Thyroid gland (tissue), 4 donors: ENCODE data around the gene BRIX1. TPM values are rescaled to one million over a fixed set of nuclear protein-coding genes. Genes with fewer than 3 reads are reported as not detected.

Source experiments
- DNase-seq, 2 donors: peaks; one replicate each; pipeline ENCODE4 v3.0.0-alpha.2; 2019
- H3K27ac ChIP-seq, 3 donors: fragments of 200-600 bp; sonication (generic); 1 replicate in 2 of 3; 2 replicates in 1 of 3; pipeline ENCODE4 v1.5.1; 2016 to 2019; ENCODE audit warnings: mild to moderate bottlenecking in 1 of 3, moderate library complexity in 1 of 3
- H3K27me3 ChIP-seq: fragments of 200-600 bp; sonication (generic); one replicate; pipeline ENCODE4 v1.5.1; 2019
- H3K36me3 ChIP-seq, 2 donors: fragments of 200-600 bp; sonication (generic); one replicate each; pipeline ENCODE4 v1.5.1; 2016 to 2019
- H3K4me1 ChIP-seq, 2 donors: fragments of 200-600 bp; sonication (generic); one replicate each; pipeline ENCODE4 v1.5.1; 2017 to 2019
- H3K4me3 ChIP-seq, 3 donors: fragments of 200-600 bp; sonication (generic); replicated peaks in 1 of 3; 1 replicate in 2 of 3; 2 replicates in 1 of 3; pipeline ENCODE4 v1.5.1; 2016; ENCODE audit warnings: mild to moderate bottlenecking in 1 of 3
- H3K9me3 ChIP-seq: fragments of 200-600 bp; sonication (generic); one replicate; pipeline ENCODE4 v1.5.1; 2017
- POLR2A ChIP-seq, 2 donors: fragments of 450-650 bp; IDR thresholded peaks; one replicate each; pipeline ENCODE4 v1.6.1; 2017; ENCODE audit warnings: antibody characterized with exemption in 2 of 2, mild to moderate bottlenecking in 2 of 2, moderate library complexity in 1 of 2
- whole genome bisulfite sequencing, 2 donors: methylation state at CpG; one replicate each; pipeline ENCODE4 v1.1.5; 2017; 5-methylcytosine and 5-hydroxymethylcytosine counted together
- intact Hi-C: fragments of 100-400 bp; cut with DNase I; formaldehyde crosslinking; loops from one replicate; pipeline ENCODE4 v1.15.1; 2023
- total RNA-seq, 4 donors: library from RNA; depleted of rRNA; stranded (reverse); fragments of >200 nt; gene quantifications; one replicate each; pipeline ENCODE4 v1.2.3, GENCODE V29; 2016
- TF ChIP-seq, protein P1 (sequence below), 6 experiments: fragments of 200-600 bp in 3 of 6; fragments of 450-650 bp in 3 of 6; sonication (generic) in 3 of 6; IDR thresholded peaks; one replicate each; pipeline ENCODE4 v1.5.1; 2016 to 2019; ENCODE audit warnings: antibody characterized with exemption in 6 of 6, mild to moderate bottlenecking in 2 of 6, inconsistent platforms in 1 of 6, moderate library complexity in 1 of 6

Gene BRIX1
- total RNA-seq, 4 donors from 2014 or later = 16.2 to 24.5 (median 20.8) TPM

- intact Hi-C loops = no loop called here
- peak overlapping the region in 1 of 3 donors; percentile 67 for H3K4me3 ChIP-seq
- 72 to 76% methylated on average over 4 of the region's 4 CpGs for WGBS, 2 donors
- peak overlapping the region in 1 of 3 donors; percentile 92 for H3K27ac ChIP-seq
- peaks cover 2 to 7% of the 10 kb centered on the region in 2 donors for H3K36me3 ChIP-seq
- no peak for DNase-seq
- H3K27me3 ChIP-seq = no peaks in the 10 kb centered on the region
- H3K4me1 ChIP-seq = peaks cover 34 to 36% of the 10 kb centered on the region in 2 donors
- H3K9me3 ChIP-seq = no peaks in the 10 kb centered on the region
- no peak for TF ChIP-seq POLR2A (IDR thresholded peaks at IDR 0.05)
- TF ChIP-seq, protein P1, sequence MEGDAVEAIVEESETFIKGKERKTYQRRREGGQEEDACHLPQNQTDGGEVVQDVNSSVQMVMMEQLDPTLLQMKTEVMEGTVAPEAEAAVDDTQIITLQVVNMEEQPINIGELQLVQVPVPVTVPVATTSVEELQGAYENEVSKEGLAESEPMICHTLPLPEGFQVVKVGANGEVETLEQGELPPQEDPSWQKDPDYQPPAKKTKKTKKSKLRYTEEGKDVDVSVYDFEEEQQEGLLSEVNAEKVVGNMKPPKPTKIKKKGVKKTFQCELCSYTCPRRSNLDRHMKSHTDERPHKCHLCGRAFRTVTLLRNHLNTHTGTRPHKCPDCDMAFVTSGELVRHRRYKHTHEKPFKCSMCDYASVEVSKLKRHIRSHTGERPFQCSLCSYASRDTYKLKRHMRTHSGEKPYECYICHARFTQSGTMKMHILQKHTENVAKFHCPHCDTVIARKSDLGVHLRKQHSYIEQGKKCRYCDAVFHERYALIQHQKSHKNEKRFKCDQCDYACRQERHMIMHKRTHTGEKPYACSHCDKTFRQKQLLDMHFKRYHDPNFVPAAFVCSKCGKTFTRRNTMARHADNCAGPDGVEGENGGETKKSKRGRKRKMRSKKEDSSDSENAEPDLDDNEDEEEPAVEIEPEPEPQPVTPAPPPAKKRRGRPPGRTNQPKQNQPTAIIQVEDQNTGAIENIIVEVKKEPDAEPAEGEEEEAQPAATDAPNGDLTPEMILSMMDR (IDR thresholded peaks at IDR 0.05) = no peak
Observed at GRCh38 chr5:34930870-34931269, 15.4 kb downstream of the BRIX1 start.

DNA sequence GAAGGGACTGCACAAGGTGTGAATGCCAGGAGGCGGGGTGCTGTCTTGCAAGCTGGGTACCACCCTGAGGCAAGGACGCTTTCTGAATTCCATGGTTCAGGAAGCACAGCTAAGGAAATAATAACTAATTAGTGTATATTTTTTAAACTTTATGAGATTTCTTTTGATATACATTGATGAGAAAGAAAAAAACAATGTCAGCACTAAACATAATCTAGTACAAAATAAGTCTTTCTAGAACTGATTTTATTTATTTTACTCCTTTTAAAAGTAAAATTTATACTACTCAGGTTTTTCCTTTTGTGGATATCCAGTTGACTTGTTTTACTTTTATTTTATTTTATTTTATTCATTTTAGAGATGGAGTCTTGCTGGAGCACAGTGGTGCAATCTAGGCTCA, 17.4 kb downstream of the BRIX1 start:
- DNase-seq = no peak
- intact Hi-C loops = no loop called here

GRCh38 chr5:34941936-34942335, 26.4 kb downstream of the BRIX1 start:
- TF ChIP-seq POLR2A (IDR thresholded peaks at IDR 0.05) = no peak
- H3K27ac ChIP-seq = no peak overlapping the region
- H3K9me3 ChIP-seq = no peaks in the 10 kb centered on the region
- DNase-seq = no peak
- no peak overlapping the region for H3K4me3 ChIP-seq
- peaks cover 37 to 66% of the 10 kb centered on the region in 2 donors for H3K36me3 ChIP-seq
- H3K27me3 ChIP-seq = no peaks in the 10 kb centered on the region
- WGBS, 2 donors = 88 to 91% methylated on average over 3 of the region's 3 CpGs
- intact Hi-C loops = no loop called here
- no peaks in the 10 kb centered on the region for H3K4me1 ChIP-seq

More for the DNA sequence above, 17.4 kb downstream of the BRIX1 start:
- Histone ChIP-seq H3K4me1 (peaks cover 23 to 24% of the 10 kb centered on the region in 2 donors), H3K27me3 (no peaks in the 10 kb centered on the region), H3K36me3 (peaks cover 21 to 24% of the 10 kb centered on the region in 2 donors), H3K9me3 (no peaks in the 10 kb centered on the region), H3K27ac (no peak overlapping the region), H3K4me3 (no peak overlapping the region)
- WGBS, 2 donors = 89 to 93% methylated on average over 2 of the region's 2 CpGs
- TF ChIP-seq POLR2A (IDR thresholded peaks at IDR 0.05) = no peak
- TF ChIP-seq, protein P1 (IDR thresholded peaks at IDR 0.05) = no peak

GRCh38 chr5:34944044-34944443, 28.5 kb downstream of the BRIX1 start:
- 99 to 100% methylated on average over 2 of the region's 2 CpGs for WGBS, 2 donors
- no peak for DNase-seq
- no peaks in the 10 kb centered on the region for H3K9me3 ChIP-seq
- H3K36me3 ChIP-seq = peaks cover 24 to 50% of the 10 kb centered on the region in 2 donors
- no peaks in the 10 kb centered on the region for H3K4me1 ChIP-seq
- no peaks in the 10 kb centered on the region for H3K27me3 ChIP-seq
- TF ChIP-seq, protein P1 (IDR thresholded peaks at IDR 0.05) = no peak
- no peak for TF ChIP-seq POLR2A (IDR thresholded peaks at IDR 0.05)
- intact Hi-C loops = no loop called here
- H3K4me3 ChIP-seq = no peak overlapping the region
- H3K27ac ChIP-seq = no peak overlapping the region

GRCh38 chr5:34944460-34945047, 29.0 kb downstream of the BRIX1 start:
- H3K27me3 ChIP-seq = no peaks in the 10 kb centered on the region
- intact Hi-C loops = no loop called here
- 89 to 92% methylated on average over 11 of the region's 11 CpGs for WGBS, 2 donors
- DNase-seq = no peak
- H3K4me3 ChIP-seq = no peak overlapping the region
- no peak for TF ChIP-seq POLR2A (IDR thresholded peaks at IDR 0.05)
- TF ChIP-seq, protein P1 (IDR thresholded peaks at IDR 0.05) = no peak
- H3K4me1 ChIP-seq = no peaks in the 10 kb centered on the region
- H3K27ac ChIP-seq = no peak overlapping the region
- no peaks in the 10 kb centered on the region for H3K9me3 ChIP-seq
- H3K36me3 ChIP-seq = peaks cover 24 to 51% of the 10 kb centered on the region in 2 donors
